GM19328 (cell line): ENCODE measurements around the gene SAMD4B.

Source experiments
- ATAC-seq: cut with Tn5 transposase; IDR thresholded peaks from one replicate; pipeline ENCODE4 v1.9.1; 2021; ENCODE audit warnings: mild to moderate bottlenecking, moderate library complexity; ENCODE audit not compliant: unreplicated experiment

The SAMD4B gene

DNA sequence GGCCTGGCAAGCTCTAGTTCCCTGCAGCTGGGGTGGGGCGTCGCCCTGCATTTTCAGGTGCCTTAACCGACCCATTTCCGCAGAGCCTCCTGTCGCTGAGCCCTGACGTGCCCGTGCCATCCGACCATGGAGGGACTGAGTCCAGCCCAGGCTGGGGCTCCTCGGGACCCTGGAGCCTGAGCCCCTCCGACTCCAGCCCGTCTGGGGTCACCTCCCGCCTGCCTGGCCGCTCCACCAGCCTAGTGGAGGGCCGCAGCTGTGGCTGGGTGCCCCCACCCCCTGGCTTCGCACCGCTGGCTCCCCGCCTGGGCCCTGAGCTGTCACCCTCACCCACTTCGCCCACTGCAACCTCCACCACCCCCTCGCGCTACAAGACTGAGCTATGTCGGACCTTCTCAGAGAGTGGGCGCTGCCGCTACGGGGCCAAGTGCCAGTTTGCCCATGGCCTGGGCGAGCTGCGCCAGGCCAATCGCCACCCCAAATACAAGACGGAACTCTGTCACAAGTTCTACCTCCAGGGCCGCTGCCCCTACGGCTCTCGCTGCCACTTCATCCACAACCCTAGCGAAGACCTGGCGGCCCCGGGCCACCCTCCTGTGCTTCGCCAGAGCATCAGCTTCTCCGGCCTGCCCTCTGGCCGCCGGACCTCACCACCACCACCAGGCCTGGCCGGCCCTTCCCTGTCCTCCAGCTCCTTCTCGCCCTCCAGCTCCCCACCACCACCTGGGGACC, 65.6 kb downstream of the SAMD4B start:
- ATAC-seq = no peak

GRCh38 chr19:39408392-39409207, 66.4 kb downstream of the SAMD4B start:
- no peak for ATAC-seq

DNA sequence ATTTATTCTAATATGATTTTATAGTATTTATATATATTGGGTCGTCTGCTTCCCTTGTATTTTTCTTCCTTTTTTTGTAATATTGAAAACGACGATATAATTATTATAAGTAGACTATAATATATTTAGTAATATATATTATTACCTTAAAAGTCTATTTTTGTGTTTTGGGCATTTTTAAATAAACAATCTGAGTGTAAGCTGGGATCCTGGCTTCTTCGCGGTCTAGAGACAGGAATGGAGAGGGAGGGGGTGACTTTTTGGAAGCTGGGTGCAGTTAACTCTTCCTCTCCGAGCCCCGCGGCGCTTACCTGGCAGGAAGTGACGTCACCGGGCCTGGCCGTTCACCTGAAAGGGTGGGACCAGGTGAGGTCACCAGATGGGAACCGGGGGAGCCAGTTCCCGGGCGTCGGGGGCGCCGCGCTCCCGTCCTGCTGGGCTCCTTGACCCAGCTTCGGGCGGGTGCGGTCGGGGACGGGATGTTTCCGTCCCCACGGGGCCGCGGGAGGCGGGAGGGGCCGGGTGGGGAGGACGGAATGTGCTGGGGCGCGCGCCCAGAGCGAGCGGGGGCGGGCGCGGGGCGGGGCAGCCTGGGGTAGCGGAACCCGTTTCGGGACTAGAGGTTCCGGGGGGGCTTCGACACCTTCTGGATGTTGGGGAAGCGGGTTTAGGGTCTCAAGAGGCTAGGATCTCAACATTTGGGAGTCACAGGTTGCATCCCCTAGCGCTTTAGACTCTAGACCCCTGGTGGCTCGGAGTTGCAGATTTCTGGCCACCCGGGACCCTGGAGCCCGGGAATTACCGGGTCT, 67.2 kb downstream of the SAMD4B start:
- no peak for ATAC-seq

DNA sequence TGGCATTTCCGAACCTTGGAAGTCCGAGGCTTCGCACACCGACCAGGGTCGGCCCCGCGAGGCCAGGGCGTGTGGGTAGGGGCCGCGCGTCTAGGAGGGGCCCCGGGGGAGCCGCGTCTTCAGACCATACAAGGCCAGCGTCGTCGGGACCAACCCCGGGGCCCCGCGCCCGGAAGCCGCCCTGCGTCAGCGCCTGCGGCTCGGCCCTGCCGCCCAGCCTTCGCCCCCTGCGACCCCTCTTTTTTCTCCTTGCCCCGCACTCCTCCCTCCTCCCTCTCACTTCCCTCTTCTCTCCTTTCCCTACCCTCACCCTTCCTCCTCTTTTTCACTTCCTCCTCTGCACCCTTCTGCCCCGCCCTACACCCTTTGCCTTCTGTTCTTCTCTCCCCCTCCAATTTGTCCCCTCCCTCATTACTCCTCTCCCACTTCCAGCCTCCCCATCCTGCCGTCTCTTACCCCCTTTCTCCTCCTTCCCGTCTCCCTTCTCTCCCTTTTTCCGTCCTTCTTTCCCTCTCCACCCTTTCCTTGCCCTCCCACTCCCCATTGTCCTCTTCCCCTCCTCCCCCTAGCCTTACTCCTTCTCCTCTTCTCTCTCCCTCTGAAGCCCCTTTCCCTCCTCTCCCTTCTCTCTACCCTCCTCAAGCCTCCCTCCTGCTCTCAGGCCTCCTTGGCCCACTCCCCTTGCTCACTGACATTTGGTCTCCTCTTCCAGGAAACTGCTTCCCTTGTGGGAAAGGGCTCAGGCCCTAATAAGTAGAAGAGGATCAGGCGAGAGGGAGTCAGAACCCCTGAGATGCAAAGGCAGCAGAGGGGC, 68.0 kb downstream of the SAMD4B start:
- ATAC-seq = no peak

GRCh38 chr19:39410831-39411080, 68.5 kb downstream of the SAMD4B start:
- ATAC-seq = no peak

GRCh38 chr19:39411081-39411831, 69.0 kb downstream of the SAMD4B start:
- ATAC-seq = no peak

- peak; percentile 17 for ATAC-seq
Observed at GRCh38 chr19:39411832-39412099, 69.5 kb downstream of the SAMD4B start.

DNA sequence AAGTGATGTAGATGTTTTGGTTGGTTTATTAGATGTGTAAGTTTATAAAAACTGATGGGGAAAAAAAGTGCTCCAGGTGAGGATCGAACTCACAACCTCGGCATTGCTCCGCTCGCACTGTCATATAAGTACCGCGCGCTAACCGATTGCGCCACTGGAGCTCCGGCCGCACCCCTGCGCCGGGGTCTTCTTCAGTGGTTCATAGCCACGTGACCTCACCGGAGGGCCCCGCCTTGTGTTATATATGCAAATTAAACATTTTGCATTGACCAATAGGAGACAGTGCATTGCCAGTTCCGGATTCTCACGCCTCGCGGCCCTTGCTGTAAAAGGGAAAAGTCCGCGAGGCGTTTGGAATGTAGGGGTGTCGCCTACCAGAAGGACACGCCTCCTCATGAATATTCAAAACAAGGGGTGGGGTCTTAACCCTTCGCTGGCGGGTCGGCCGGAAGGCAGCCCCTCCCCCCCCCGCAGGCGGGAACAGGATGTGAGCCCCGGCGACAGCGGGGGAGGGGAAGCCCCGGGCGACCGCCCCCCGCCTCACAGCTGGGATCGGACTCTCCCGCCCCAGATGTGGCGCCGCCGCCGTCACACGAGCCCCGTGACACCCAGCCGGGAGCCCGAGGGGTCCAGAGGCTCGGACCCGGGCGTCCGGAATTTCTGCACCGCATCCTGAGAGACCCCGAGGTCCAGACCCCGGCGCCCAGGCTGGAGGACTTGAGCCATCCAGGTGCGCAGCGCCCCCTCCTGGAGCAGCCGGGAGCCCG, 70.1 kb downstream of the SAMD4B start, which contains the start of gene PLEKHG2:
Gene PLEKHG2, plus strand, starts transcription at position 570 of the 767 bp plus-strand sequence. CDS start 1,418 bp downstream, outside the sequence.
- peak; percentile 47 for ATAC-seq

DNA sequence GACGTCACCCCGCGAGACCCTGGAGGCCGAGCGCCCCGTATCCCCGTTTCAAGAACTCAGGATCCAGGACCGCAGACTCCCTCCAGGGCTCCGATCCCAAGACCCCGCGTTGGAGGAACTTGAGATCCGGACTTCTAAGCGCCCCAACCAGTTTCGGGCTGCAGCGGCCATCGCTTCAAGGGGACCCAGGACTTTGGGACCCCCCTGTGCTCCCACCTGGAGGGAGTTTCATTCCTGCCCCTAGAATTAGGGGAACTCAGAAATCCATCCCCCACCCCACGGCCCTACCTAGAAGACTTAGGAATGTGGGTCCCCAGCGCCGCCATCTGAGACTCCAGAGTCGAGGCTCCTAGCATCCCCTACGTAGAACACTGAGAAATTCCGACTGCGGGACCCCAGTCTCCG, 70.6 kb downstream of the SAMD4B start:
- no peak for ATAC-seq

- ATAC-seq = no peak
Observed at GRCh38 chr19:39413272-39413910, 71.2 kb downstream of the SAMD4B start.

GRCh38 chr19:39413911-39414608, 71.8 kb downstream of the SAMD4B start:
- no peak for ATAC-seq

GRCh38 chr19:39415111-39416046, 73.2 kb downstream of the SAMD4B start:
- no peak for ATAC-seq

DNA sequence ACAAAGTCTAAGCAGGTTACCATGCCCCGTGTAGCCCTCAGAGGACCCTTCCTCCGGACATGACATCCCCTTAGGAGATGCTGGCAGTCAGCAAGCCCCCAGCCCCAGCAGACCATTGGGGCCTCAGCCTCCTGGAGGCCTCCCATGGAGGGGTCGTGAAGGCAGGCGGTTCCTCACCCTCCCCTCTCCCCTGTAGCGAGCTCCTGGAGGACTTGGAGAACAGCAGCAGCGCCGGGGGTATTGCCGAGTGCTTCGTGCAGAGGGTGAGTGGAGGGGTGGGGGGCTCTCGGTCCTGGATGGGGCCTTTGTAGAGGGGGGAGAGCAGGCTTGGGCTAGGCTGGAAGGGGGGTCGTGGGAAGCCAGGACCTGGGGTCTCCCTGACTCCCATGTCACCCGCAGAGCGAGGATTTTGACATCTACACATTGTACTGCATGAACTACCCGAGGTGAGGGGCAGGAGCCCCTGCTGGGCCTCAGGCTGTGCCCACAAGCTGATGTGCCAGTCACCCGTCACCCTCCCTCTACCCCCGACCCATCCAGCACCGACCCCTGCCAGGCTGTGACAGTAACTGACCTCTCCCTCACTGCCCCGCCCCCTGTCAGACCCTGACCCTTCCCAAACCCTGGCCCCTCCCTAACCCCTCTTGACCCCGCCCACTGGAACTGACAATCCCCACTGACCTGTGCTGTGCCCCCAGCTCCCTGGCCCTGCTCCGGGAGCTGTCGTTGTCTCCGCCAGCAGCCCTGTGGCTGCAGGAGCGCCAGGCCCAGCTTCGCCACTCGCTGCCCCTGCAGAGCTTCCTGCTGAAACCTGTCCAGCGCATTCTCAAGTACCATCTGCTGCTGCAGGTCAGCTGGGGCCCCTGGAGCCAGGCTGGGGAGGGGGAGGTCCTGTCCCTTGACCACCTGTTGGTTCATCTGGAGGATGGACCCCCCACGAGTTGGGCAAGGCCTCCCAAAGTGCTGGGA, 74.2 kb downstream of the SAMD4B start:
- no peak for ATAC-seq

DNA sequence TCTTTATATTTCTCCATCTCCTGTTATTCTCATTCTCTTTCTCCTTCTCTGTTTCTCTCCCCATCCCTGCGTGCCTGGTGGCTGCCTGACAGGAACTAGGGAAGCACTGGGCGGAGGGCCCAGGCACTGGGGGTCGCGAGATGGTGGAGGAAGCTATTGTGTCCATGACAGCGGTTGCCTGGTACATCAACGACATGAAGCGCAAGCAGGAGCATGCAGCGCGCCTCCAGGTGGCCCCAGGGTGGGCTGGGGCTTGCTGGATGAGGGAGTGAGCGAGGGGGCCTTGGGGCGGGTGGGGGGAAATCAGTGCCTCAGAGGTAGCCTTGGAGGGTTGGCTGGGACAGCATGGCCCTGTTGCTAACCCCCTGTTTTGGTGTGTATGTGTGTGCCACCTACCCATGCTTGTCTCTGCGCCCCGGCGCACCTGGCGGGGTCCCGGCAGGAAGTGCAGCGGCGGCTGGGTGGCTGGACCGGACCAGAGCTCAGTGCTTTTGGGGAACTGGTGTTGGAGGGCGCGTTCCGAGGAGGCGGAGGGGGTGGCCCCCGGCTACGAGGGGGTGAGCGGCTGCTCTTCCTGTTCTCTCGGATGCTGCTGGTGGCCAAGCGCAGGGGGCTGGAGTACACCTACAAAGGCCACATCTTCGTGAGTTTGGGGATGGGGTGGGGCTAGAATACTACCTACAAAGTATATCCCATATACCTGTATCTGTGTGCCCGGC, 75.4 kb downstream of the SAMD4B start:
- ATAC-seq = no peak

DNA sequence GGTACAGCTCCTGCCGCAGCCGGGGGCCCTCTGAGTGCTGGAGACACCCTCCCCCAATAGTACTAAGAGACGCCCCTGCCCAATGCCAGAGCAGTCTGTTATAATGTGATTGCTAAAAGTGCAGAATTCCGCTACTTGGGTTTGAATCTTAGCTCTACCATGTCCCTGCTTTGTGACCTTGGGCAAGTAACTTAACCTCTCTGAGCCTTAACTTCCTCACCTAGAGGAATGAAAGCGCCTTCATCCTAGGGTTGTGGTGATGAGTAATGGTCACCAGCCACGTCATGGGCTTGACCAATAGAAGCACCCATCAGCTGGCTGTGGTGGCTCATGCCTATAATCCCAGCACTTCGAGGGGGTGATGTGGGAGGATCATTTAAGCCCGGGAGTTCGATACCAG, 76.8 kb downstream of the SAMD4B start:
- no peak for ATAC-seq

DNA sequence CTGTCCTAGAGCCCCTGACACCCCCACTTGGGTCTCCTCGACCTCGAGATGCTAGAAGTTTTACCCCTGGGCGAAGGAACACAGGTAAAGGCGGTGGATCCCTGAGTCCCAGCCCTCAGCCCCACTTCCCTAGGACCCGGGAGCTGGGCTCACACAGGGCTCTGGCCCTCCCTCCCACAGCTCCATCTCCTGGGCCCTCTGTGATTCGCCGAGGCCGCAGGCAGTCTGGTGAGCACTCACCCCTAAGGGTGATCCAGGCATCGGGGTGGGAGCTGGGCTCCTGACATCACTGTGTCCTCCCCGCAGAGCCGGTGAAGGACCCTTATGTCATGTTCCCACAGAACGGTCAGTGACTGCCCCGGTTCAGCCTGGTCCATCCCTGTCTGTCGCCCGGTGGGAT, 78.5 kb downstream of the SAMD4B start:
- ATAC-seq = no peak
